SKM-1 (cell line): ENCODE measurements around the gene ADCY9.
A peak's percentile ranks its signal among the peaks of the same experiment; 100 is the strongest.
"Not testable (repeated sequence)": the region's sequence is repeated elsewhere in the genome, so short reads cannot be mapped to it uniquely, and the experiment has no call there.

Experiments
- DNase-seq: peaks from one replicate; lab custom pipeline; 2025; ENCODE audit not compliant: unreplicated experiment; lab: John Stamatoyannopoulos, UW

Gene ADCY9

GRCh38 chr16:3953728-3954410 lies 162.4 kb downstream of the ADCY9 start:
- no peak for DNase-seq

- no peak for DNase-seq
Observed at GRCh38 chr16:3952737-3953131, 163.5 kb downstream of the ADCY9 start.

- no peak for DNase-seq
Observed at GRCh38 chr16:3951861-3952736, 164.1 kb downstream of the ADCY9 start.

- DNase-seq = not testable (repeated sequence)
Observed at GRCh38 chr16:3951380-3951779, 164.9 kb downstream of the ADCY9 start.

GRCh38 chr16:3950343-3951193 lies 165.7 kb downstream of the ADCY9 start:
- no peak for DNase-seq

GRCh38 chr16:3949946-3950342 lies 166.3 kb downstream of the ADCY9 start:
- DNase-seq = no peak

GRCh38 chr16:3949287-3949686 lies 167.0 kb downstream of the ADCY9 start:
- DNase-seq = no peak

- DNase-seq = no peak
Observed at GRCh38 chr16:3948378-3948995, 167.8 kb downstream of the ADCY9 start.

- DNase-seq = no peak
Observed at GRCh38 chr16:3946604-3947180, 169.6 kb downstream of the ADCY9 start.

- no peak for DNase-seq
Observed at GRCh38 chr16:3945751-3946603, 170.3 kb downstream of the ADCY9 start.

- not testable (repeated sequence) for DNase-seq
Observed at GRCh38 chr16:3944457-3944856, 171.8 kb downstream of the ADCY9 start.

- not testable (repeated sequence) for DNase-seq
Observed at GRCh38 chr16:3942146-3942545, 174.1 kb downstream of the ADCY9 start.

GRCh38 chr16:3938843-3939624 lies 177.2 kb downstream of the ADCY9 start:
- peak; percentile 13 for DNase-seq

GRCh38 chr16:3938471-3938842 lies 177.8 kb downstream of the ADCY9 start:
- no peak for DNase-seq

GRCh38 chr16:3937066-3937875 lies 179.0 kb downstream of the ADCY9 start:
- no peak for DNase-seq

- no peak for DNase-seq
Observed at GRCh38 chr16:3935921-3936320, 180.3 kb downstream of the ADCY9 start.

- no peak for DNase-seq
Observed at GRCh38 chr16:3934491-3935181, 181.6 kb downstream of the ADCY9 start.
